IPS DF 4.7 (cell line): ENCODE measurements around the gene NDUFAF5.

ENCODE experiments used
- DNase-seq: peaks from one replicate; pipeline ENCODE4 v3.0.0-alpha.2; 2013; ENCODE audit warnings: low spot score; ENCODE audit errors: extremely low read depth

The NDUFAF5 gene

DNA sequence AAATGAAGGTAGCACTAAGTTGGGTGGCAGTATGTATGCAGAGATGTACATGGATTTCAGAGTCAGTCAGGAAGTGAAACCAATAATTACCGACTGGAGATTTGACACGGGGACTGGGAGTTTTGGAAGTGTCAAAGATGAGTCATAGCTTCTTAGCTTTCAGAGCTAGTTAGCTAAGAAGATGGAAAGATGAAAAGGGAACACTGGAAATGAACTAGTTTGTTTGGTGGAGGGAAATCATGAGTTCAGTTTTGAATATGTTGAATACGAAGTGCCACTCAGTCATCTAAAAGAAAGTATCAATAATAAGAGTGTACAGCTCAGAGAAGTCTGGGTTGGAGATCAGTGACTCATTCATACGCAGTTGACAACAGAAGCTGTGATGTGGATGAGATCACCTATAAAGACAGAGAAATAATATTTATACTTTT is 7.6 kb upstream of the NDUFAF5 start:
- DNase-seq: no peak

DNA sequence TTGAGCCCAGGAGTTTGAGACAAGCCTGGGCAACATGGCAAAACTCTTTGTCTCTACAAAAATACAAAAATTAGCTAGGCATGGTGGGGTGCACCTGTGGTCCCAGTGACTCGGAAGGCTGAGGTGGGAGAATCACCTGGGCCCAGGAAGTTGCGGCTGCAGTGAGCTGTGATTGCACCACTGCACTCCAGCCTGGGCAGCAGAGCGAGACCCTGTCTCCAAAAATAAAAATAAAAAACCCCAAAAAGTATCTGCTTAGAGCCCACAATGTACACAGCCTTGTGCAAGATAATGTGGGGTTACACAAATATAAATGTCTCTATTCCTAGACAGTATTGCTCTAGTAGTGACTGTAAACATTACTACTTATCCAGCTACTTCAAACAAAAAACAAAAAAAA is 6.0 kb upstream of the NDUFAF5 start:
- no peak for DNase-seq

DNA sequence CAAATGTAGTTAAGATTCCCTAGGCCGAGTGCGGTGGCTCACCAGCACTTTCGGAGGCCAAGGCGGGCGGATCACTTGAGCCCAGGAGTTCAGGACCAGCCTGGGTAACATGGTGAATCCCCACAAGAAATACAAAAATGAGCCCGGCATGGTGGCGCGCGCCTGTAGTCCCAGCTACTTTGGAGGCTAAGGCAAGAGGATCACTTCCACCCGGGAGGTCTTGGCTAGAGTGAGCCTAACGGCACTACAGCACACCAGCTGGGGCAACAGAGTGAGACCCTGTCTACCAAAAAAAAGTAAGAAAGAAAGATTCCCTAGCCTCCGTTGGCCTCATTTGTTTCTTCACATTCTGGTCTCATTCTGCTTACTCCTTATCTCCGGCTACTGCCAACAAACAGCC is 1.3 kb upstream of the NDUFAF5 start:
- DNase-seq: no peak

DNA sequence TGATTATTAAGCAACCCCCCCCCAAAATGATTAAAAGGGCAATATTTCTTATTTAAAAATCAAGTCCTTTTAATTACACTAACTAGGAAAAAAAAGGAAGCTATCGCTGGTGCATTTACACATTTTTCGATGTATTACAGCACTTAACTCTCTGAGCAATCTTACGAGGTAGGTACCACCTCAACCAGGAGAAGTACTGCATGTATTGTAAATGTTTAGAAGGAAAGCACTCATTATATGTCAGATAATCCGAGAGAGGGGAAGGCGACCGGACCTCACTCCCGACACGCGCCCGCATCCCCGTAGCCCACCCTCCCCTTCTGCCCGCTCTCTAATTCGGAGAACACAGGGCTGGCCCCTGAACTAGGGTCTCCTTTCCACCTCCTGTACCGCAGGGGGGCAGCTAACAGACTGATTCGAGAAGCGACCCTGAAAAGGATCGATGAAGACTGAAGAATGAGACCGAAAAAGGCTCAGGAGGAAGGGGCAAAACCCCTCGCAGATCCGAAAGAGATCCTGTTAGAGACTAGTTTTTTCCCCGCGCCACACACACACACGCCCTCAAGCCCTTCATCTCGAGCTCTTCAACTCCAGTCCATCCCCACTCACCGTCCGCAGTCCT is 446 bp upstream of the NDUFAF5 start:
- no peak for DNase-seq

GRCh38 chr20:13786143-13786828 is 1.5 kb downstream of the NDUFAF5 start:
- DNase-seq: no peak

DNA sequence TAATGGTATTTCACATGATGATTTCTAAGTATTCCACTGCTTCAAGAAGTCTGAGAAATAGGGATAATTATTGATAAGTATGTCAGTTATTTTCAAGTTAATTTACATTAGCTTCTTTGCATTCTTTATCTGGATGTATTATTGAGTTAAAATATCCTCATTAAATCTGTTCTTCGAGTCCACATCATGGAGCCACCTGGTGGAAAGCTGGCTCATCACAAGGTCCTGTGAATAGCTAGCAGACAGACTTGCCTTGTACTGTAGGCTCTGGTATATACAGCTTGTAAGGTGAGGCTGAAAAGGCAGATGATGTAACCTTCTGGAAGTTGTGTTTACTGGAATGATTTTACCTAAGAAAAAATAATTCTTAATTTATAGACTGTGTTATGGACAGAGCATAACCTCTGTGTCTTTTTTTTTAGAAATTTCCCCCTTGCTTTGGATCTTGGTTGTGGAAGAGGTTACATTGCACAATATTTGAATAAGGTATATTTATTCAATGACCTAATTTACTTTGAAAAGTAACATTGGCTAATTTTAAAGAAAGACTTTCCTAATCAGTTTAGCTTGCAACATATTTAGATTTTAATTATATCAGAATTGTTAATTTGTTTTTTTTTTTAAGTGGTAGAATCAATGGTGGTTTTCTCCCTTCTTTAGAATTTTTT is 3.5 kb downstream of the NDUFAF5 start:
- no peak for DNase-seq

- DNase-seq: no peak
These were observed 5.9 kb downstream of the NDUFAF5 start for GRCh38 chr20:13790708-13791107.

- DNase-seq: no peak
These were observed 7.0 kb downstream of the NDUFAF5 start for GRCh38 chr20:13791540-13792459.

- no peak for DNase-seq
These were observed 8.2 kb downstream of the NDUFAF5 start for GRCh38 chr20:13793001-13793400.

DNA sequence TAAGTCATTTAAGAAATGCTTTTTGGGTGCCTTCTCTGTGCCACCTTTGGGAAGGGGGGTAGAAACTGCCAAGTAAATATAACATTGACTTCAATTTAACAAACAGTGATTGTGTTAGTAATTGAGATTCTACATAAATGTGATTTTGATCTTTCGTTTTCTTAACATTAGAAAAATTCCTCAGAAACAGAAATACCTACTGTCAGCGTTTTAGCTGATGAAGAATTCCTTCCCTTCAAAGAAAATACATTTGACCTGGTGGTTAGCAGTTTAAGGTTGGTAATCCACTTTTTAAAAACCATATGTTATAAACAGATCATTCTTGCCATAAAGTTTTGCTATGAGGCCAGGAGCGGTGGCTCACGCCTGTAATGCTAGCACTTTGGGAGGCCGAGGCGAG is 9.8 kb downstream of the NDUFAF5 start:
- no peak for DNase-seq

GRCh38 chr20:13799040-13799439 is 14.2 kb downstream of the NDUFAF5 start:
- DNase-seq: no peak

- DNase-seq: no peak
These were observed 15.1 kb downstream of the NDUFAF5 start for GRCh38 chr20:13799974-13800373.

- no peak for DNase-seq
These were observed 15.9 kb downstream of the NDUFAF5 start for GRCh38 chr20:13800728-13801134.

DNA sequence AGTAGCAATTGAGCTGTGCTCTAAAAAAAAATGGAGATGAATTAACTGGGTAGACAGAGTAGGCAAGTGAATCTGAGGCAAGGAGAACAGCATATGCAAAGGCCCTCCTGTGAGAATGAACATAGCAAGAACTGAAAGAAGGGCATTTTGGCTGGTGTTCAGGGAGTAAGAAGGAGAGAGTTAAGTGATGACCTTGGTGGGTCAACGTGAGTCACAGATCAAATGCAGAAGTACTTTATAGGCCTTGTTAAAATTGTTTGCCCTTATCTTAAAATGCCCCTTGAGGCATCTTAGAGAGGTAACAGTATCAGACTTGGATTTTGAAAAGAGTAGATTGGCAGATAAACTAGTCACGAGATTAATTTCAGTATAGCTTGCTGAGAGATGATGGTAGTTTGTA is 24.5 kb downstream of the NDUFAF5 start:
- no peak for DNase-seq

GRCh38 chr20:13809855-13810254 is 25.0 kb downstream of the NDUFAF5 start:
- DNase-seq: no peak

DNA sequence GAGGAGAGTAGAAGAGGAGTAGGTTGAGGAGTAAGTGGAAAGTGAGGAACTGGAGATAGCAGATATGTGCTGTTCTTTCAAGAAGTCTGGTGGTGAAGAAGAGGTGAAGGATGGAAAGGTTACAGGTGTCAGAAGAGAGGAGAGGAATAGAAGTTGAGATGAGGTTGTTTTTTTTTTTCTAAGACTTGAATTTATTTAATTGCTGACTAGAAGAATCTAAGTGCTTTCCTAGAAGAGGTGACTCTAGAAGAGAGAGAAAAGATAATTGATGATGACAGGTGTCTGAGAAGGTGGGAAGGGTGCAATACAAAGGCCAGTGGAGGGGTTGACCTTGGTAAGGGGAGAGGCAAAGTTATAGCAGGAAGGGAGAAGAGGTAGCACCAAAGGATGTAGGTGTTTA is 25.6 kb downstream of the NDUFAF5 start:
- DNase-seq: no peak

DNA sequence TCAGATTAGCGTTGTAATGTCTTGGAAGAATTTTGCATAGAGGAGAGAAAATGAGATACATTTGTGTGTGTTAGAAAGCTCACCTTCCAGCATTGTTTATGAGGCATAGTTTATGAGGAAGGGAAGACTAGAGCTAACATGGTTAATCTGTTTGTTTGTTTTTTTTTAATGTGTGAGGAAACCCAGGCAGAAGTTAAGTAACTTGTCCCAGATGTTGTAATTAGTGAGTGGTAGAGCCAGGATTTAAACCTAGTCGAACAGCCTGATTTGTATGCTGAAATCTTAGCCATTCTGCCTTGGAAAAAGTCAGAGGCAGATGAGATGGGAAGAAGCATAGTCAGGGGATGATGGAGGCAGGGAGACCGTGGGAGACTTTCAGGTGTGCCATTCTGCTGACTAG is 29.1 kb downstream of the NDUFAF5 start:
- DNase-seq: no peak

DNA sequence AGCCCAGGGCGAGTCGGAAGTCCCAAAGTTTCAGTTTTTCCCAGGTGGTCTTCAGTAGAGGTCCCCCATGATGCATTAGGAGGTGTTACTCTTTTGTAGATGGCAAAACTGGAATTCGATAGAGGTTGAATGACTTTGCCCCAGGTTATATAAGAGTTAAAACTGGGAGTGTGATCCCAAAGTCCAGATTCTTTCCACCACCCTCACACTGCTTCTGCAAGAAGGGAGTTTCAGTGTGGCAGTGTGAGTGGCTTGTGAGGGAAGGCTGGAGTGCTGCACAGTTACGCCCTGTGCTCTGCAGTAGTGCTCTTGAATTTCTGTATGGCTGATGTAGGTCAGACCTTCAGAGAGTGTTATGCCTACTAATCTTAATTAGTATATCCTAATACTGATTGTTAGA is 29.8 kb downstream of the NDUFAF5 start:
- DNase-seq: no peak

GRCh38 chr20:13816757-13817156 is 31.9 kb downstream of the NDUFAF5 start:
- no peak for DNase-seq

- DNase-seq: no peak
These were observed 32.5 kb downstream of the NDUFAF5 start for GRCh38 chr20:13817342-13817741.

DNA sequence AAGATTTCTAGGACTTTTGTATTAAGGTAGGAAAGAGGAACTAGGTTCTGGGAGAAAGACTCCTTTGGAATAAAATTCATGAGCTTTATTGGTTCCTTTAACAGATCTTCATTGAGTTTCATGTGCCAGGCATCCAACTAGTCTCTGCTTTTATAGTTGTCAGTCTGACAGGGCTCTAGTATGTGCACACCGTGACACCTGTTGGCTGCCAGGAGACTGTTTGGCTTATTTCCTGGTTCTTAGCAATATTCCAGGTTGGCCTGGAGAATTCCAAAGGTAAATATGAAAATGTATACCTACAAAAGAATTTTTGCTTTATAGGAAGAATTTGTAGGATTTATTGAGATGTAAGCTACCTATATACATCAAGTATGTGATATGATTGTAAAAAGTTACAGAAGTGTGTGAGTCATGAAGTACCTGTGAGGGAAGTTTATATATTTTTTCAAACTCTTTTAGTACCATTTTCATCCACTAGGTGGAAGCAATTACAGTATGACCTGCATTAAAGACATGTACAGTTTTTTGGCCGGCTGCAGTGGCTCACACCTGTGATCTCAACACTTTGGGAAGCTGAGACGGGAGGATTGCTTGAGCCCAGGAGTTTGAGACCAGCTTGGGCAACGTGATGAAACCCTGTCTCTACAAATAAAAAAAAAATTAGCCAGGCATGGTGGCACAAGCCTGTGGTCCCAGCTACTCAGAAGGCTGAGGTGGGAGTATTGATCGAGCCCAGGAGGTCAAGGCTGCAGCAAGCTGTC is 35.2 kb downstream of the NDUFAF5 start:
- DNase-seq: peak; percentile 14
